Right ventricle myocardium inferior (tissue), 1 donor: ENCODE data around the gene ZNF28. TPM values are rescaled to one million over a fixed set of nuclear protein-coding genes. Genes with fewer than 3 reads are reported as not detected.
"Not testable (repeated sequence)": the region's sequence is repeated elsewhere in the genome, so short reads cannot be mapped to it uniquely, and the experiment has no call there.

Experiments used
- ATAC-seq: fragments of 200-7000 bp; cut with Tn5 transposase; one replicate; pipeline ENCODE4 v1.9.1; 2020; ENCODE audit warnings: mild to moderate bottlenecking, moderate library complexity
- DNase-seq: peaks from one replicate; pipeline ENCODE4 v3.0.0; 2021; ENCODE audit errors: missing footprints
- intact Hi-C: fragments of 100-400 bp; cut with DNase I; formaldehyde crosslinking; loops from one replicate; pipeline ENCODE4 v1.11.0; 2022
- total RNA-seq: library from RNA; stranded (reverse); fragmentation: NEBNext Ultra II Directional; extraction: Animal tissue kit (Norgen Biotek cat#: 25700); gene quantifications from one replicate; pipeline ENCODE4 v1.2.1, GENCODE V29; 2021
- donor health status: DM: no; HTN: yes; CAD: no; lungs with severe emphysema.

ZNF28 gene
- total RNA-seq, 1 donor from 2014 or later, result 9.3 TPM

GRCh38 chr19:52786464-52787354 is 34.7 kb downstream of the ZNF28 start, which contains the start of gene ZNF600:
TSS of gene ZNF600 (minus strand) at chr19:52786791. CDS start at chr19:52778888, 7,903 bp downstream.
- intact Hi-C loops, result not testable (repeated sequence)
- DNase-seq, result peak; percentile 96
- ATAC-seq, result peak; percentile 99

GRCh38 chr19:52786078-52786463 is 35.4 kb downstream of the ZNF28 start:
- intact Hi-C loops, result no loop called here
- ATAC-seq (peak; percentile 21), DNase-seq (no peak)

GRCh38 chr19:52785506-52785905 is 35.9 kb downstream of the ZNF28 start:
- no peak for ATAC-seq
- intact Hi-C loops, result no loop called here
- DNase-seq, result no peak

GRCh38 chr19:52782864-52783263 is 38.6 kb downstream of the ZNF28 start:
- DNase-seq, ATAC-seq, intact Hi-C loops: not testable (repeated sequence)

GRCh38 chr19:52778811-52779210 is 42.6 kb downstream of the ZNF28 start:
- no peak for ATAC-seq
- no peak for DNase-seq
- intact Hi-C loops, result no loop called here

- intact Hi-C loops, DNase-seq, ATAC-seq: not testable (repeated sequence)
These were observed 65.0 kb downstream of the ZNF28 start for GRCh38 chr19:52756447-52756846.

GRCh38 chr19:52749780-52750179 is 71.7 kb downstream of the ZNF28 start:
- DNase-seq (no peak), ATAC-seq (no peak)
- intact Hi-C loops, result loop anchor here (2.0 kb wide), 1 partner anchor 501 kb away; no protein-coding TSS in a partner anchor

GRCh38 chr19:52748336-52748950 is 73.0 kb downstream of the ZNF28 start:
- ATAC-seq, result no peak
- no peak for DNase-seq
- intact Hi-C loops, result loop anchor here (2.0 kb wide), 1 partner anchor 500 kb away; no protein-coding TSS in a partner anchor

Other genes with a start within 250 kb of the ZNF28 start
- 13.0 TPM for gene ZNF83, start 183.3 kb downstream of the ZNF28 start, total RNA-seq
- 7.4 TPM for gene ZNF611, start 86.6 kb downstream of the ZNF28 start, total RNA-seq
- 2.8 TPM for gene ZNF600, start 34.8 kb downstream of the ZNF28 start, total RNA-seq
- gene ZNF468, start 36.0 kb upstream of the ZNF28 start, total RNA-seq, result 7.1 TPM
- 10.4 TPM for gene ZNF320, start 76.0 kb upstream of the ZNF28 start, total RNA-seq
- gene ZNF888, start 101.8 kb upstream of the ZNF28 start, total RNA-seq, result 1.3 TPM
- gene ZNF816, start 141.2 kb upstream of the ZNF28 start, total RNA-seq, result 4.4 TPM
- gene ERVV-1, start 192.3 kb upstream of the ZNF28 start, total RNA-seq, result not detected
- not detected for gene ERVV-2, start 223.1 kb upstream of the ZNF28 start, total RNA-seq